ENCODE data around the gene PCDH10. TPM values are rescaled to one million over a fixed set of nuclear protein-coding genes. Genes with fewer than 3 reads are reported as not detected.

The PCDH10 gene
- total RNA-seq, 1 donor from 2014 or later = 110 TPM

- FAIRE-seq (no peak), DNase-seq (ENCODE audit: low spot score in 2 of 2) (peak; percentile 19 to 43)
Measured at GRCh38 chr4:133147921-133148689, 989 bp upstream of the PCDH10 start.

GRCh38 chr4:133149364-133149695 is 236 bp downstream of the PCDH10 start:
- DNase-seq (ENCODE audit: low spot score in 2 of 2) (no peak), FAIRE-seq (no peak)

- FAIRE-seq = no peak
- peak in 1 of 2 donors; percentile 37 for DNase-seq (ENCODE audit: low spot score in 2 of 2)
Measured at GRCh38 chr4:133149932-133150471, 908 bp downstream of the PCDH10 start.

GRCh38 chr4:133150486-133151340 is 1.6 kb downstream of the PCDH10 start:
- FAIRE-seq (no peak), DNase-seq (ENCODE audit: low spot score in 2 of 2) (peak; percentile 34 to 36)

- FAIRE-seq = no peak
- peak; percentile 43 to 58 for DNase-seq (ENCODE audit: low spot score in 2 of 2)
Measured at GRCh38 chr4:133151341-133151690, 2.2 kb downstream of the PCDH10 start.

GRCh38 chr4:133151691-133152329 is 2.7 kb downstream of the PCDH10 start:
- no peak for FAIRE-seq
- DNase-seq (ENCODE audit: low spot score in 2 of 2) = peak; percentile 43 to 47

GRCh38 chr4:133152330-133152821 is 3.3 kb downstream of the PCDH10 start:
- DNase-seq (ENCODE audit: low spot score in 2 of 2) = no peak
- FAIRE-seq = no peak

- FAIRE-seq (no peak), DNase-seq (ENCODE audit: low spot score in 2 of 2) (peak; percentile 16 to 32)
Measured at GRCh38 chr4:133152831-133153481, 3.9 kb downstream of the PCDH10 start.

- DNase-seq (ENCODE audit: low spot score in 2 of 2) = peak in 1 of 2 donors; percentile 28
- FAIRE-seq = no peak
Measured at GRCh38 chr4:133154725-133155124, 5.6 kb downstream of the PCDH10 start.

- FAIRE-seq = no peak
- peak in 1 of 2 donors; percentile 28 for DNase-seq (ENCODE audit: low spot score in 2 of 2)
Measured at GRCh38 chr4:133156096-133156495, 7.0 kb downstream of the PCDH10 start.

- FAIRE-seq (no peak), DNase-seq (ENCODE audit: low spot score in 2 of 2) (no peak)
Measured at GRCh38 chr4:133156556-133156955, 7.5 kb downstream of the PCDH10 start.

GRCh38 chr4:133157460-133158160 is 8.5 kb downstream of the PCDH10 start:
- FAIRE-seq (no peak), DNase-seq (ENCODE audit: low spot score in 2 of 2) (no peak)

- no peak for FAIRE-seq
Measured at GRCh38 chr4:133160853-133161252, 11.8 kb downstream of the PCDH10 start.

GRCh38 chr4:133161570-133162295 is 12.6 kb downstream of the PCDH10 start:
- no peak for FAIRE-seq
- DNase-seq (ENCODE audit: low spot score in 2 of 2) = no peak

More at GRCh38 chr4:133160853-133161252, 11.8 kb downstream of the PCDH10 start:
- no peak for DNase-seq (ENCODE audit: low spot score in 2 of 2)

- DNase-seq (ENCODE audit: low spot score in 2 of 2) (no peak), FAIRE-seq (no peak)
Measured at GRCh38 chr4:133162941-133163340, 13.8 kb downstream of the PCDH10 start.

GRCh38 chr4:133178956-133179355 is 29.9 kb downstream of the PCDH10 start:
- DNase-seq (ENCODE audit: low spot score in 2 of 2) (no peak), FAIRE-seq (no peak)

GRCh38 chr4:133186210-133186609 is 37.1 kb downstream of the PCDH10 start:
- DNase-seq (ENCODE audit: low spot score in 2 of 2) (no peak), FAIRE-seq (no peak)

GRCh38 chr4:133186845-133187244 is 37.8 kb downstream of the PCDH10 start:
- no peak for FAIRE-seq

More at GRCh38 chr4:133186845-133187244, 37.8 kb downstream of the PCDH10 start:
- no peak for DNase-seq (ENCODE audit: low spot score in 2 of 2)
